ENCODE measurements around the gene ZNF329. TPM values are rescaled to one million over a fixed set of nuclear protein-coding genes. Genes with fewer than 3 reads are reported as not detected.
A peak's percentile ranks its signal among the peaks of the same experiment; 100 is the strongest.

ZNF329 gene
- total and polyA plus RNA-seq, 2 experiments from 2014 or later = 2.7 to 16.9 TPM

DNA sequence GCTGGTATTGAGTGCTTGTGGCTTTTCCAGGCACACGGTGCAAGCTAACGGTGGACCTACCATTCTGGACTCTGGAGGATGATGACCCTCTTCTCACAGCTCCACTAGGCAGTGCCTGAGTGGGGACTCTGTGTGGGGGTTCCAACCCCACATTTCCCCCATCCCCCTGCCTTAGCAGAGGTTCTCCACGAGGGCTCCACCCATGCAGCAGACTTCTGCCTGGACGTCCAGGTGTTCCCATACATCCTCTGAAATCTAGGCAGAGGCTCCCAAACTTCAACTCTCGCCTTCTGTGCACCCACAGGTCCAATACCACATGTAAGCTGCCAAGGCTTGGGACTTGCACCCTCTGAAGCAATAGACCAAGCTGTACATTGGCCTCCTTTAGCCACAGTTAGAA is 27.2 kb downstream of the ZNF329 start:
- Mint-ChIP-seq H3K27ac (no peak overlapping the region), H3K9me3 (peaks cover 99% of the 10 kb centered on the region)
- TF ChIP-seq EZH2phosphoT487 (IDR thresholded peaks at IDR 0.05; ENCODE audit: unreplicated experiment) (no peak), EZH2 (IDR thresholded peaks at IDR 0.05; ENCODE audit: low read depth, unreplicated experiment) (no peak), CREB1 (CRISPR knock-in tag; IDR thresholded peaks at IDR 0.05; ENCODE audit: low read depth) (no peak), ZNF114 (CRISPR knock-in tag; IDR thresholded peaks at IDR 0.05) (no peak), NANOG (IDR thresholded peaks at IDR 0.05; ENCODE audit: borderline replicate concordance) (no peak), STAT1 (IDR thresholded peaks at IDR 0.05; ENCODE audit: unreplicated experiment) (no peak), JUNB (IDR thresholded peaks at IDR 0.05; ENCODE audit: unreplicated experiment) (no peak), POLR2AphosphoS5 (IDR thresholded peaks at IDR 0.05; ENCODE audit: low read depth) (no peak), ZNF331 (CRISPR knock-in tag; IDR thresholded peaks at IDR 0.05; ENCODE audit: low read depth) (no peak)
- TF ChIP-seq, protein P1, sequence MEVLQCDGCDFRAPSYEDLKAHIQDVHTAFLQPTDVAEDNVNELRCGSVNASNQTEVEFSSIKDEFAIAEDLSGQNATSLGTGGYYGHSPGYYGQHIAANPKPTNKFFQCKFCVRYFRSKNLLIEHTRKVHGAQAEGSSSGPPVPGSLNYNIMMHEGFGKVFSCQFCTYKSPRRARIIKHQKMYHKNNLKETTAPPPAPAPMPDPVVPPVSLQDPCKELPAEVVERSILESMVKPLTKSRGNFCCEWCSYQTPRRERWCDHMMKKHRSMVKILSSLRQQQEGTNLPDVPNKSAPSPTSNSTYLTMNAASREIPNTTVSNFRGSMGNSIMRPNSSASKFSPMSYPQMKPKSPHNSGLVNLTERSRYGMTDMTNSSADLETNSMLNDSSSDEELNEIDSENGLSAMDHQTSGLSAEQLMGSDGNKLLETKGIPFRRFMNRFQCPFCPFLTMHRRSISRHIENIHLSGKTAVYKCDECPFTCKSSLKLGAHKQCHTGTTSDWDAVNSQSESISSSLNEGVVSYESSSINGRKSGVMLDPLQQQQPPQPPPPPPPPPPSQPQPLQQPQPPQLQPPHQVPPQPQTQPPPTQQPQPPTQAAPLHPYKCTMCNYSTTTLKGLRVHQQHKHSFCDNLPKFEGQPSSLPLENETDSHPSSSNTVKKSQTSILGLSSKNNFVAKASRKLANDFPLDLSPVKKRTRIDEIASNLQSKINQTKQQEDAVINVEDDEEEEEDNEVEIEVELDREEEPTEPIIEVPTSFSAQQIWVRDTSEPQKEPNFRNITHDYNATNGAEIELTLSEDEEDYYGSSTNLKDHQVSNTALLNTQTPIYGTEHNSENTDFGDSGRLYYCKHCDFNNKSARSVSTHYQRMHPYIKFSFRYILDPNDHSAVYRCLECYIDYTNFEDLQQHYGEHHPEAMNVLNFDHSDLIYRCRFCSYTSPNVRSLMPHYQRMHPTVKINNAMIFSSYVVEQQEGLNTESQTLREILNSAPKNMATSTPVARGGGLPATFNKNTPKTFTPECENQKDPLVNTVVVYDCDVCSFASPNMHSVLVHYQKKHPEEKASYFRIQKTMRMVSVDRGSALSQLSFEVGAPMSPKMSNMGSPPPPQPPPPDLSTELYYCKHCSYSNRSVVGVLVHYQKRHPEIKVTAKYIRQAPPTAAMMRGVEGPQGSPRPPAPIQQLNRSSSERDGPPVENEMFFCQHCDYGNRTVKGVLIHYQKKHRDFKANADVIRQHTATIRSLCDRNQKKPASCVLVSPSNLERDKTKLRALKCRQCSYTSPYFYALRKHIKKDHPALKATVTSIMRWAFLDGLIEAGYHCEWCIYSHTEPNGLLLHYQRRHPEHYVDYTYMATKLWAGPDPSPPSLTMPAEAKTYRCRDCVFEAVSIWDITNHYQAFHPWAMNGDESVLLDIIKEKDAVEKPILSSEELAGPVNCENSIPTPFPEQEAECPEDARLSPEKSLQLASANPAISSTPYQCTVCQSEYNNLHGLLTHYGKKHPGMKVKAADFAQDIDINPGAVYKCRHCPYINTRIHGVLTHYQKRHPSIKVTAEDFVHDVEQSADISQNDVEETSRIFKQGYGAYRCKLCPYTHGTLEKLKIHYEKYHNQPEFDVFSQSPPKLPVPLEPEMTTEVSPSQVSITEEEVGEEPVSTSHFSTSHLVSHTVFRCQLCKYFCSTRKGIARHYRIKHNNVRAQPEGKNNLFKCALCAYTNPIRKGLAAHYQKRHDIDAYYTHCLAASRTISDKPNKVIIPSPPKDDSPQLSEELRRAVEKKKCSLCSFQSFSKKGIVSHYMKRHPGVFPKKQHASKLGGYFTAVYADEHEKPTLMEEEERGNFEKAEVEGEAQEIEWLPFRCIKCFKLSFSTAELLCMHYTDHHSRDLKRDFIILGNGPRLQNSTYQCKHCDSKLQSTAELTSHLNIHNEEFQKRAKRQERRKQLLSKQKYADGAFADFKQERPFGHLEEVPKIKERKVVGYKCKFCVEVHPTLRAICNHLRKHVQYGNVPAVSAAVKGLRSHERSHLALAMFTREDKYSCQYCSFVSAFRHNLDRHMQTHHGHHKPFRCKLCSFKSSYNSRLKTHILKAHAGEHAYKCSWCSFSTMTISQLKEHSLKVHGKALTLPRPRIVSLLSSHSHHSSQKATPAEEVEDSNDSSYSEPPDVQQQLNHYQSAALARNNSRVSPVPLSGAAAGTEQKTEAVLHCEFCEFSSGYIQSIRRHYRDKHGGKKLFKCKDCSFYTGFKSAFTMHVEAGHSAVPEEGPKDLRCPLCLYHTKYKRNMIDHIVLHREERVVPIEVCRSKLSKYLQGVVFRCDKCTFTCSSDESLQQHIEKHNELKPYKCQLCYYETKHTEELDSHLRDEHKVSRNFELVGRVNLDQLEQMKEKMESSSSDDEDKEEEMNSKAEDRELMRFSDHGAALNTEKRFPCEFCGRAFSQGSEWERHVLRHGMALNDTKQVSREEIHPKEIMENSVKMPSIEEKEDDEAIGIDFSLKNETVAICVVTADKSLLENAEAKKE (CRISPR knock-in tag; IDR thresholded peaks at IDR 0.05) = no peak
- TF ChIP-seq, protein P2, sequence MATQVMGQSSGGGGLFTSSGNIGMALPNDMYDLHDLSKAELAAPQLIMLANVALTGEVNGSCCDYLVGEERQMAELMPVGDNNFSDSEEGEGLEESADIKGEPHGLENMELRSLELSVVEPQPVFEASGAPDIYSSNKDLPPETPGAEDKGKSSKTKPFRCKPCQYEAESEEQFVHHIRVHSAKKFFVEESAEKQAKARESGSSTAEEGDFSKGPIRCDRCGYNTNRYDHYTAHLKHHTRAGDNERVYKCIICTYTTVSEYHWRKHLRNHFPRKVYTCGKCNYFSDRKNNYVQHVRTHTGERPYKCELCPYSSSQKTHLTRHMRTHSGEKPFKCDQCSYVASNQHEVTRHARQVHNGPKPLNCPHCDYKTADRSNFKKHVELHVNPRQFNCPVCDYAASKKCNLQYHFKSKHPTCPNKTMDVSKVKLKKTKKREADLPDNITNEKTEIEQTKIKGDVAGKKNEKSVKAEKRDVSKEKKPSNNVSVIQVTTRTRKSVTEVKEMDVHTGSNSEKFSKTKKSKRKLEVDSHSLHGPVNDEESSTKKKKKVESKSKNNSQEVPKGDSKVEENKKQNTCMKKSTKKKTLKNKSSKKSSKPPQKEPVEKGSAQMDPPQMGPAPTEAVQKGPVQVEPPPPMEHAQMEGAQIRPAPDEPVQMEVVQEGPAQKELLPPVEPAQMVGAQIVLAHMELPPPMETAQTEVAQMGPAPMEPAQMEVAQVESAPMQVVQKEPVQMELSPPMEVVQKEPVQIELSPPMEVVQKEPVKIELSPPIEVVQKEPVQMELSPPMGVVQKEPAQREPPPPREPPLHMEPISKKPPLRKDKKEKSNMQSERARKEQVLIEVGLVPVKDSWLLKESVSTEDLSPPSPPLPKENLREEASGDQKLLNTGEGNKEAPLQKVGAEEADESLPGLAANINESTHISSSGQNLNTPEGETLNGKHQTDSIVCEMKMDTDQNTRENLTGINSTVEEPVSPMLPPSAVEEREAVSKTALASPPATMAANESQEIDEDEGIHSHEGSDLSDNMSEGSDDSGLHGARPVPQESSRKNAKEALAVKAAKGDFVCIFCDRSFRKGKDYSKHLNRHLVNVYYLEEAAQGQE (IDR thresholded peaks at IDR 0.05; ENCODE audit: unreplicated experiment) = no peak
- TF ChIP-seq, protein P3, sequence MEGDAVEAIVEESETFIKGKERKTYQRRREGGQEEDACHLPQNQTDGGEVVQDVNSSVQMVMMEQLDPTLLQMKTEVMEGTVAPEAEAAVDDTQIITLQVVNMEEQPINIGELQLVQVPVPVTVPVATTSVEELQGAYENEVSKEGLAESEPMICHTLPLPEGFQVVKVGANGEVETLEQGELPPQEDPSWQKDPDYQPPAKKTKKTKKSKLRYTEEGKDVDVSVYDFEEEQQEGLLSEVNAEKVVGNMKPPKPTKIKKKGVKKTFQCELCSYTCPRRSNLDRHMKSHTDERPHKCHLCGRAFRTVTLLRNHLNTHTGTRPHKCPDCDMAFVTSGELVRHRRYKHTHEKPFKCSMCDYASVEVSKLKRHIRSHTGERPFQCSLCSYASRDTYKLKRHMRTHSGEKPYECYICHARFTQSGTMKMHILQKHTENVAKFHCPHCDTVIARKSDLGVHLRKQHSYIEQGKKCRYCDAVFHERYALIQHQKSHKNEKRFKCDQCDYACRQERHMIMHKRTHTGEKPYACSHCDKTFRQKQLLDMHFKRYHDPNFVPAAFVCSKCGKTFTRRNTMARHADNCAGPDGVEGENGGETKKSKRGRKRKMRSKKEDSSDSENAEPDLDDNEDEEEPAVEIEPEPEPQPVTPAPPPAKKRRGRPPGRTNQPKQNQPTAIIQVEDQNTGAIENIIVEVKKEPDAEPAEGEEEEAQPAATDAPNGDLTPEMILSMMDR (conservative IDR thresholded peaks at IDR 0.05; ENCODE audit: low read depth in 2 of 2) = no peak
- TF ChIP-seq, protein P4, sequence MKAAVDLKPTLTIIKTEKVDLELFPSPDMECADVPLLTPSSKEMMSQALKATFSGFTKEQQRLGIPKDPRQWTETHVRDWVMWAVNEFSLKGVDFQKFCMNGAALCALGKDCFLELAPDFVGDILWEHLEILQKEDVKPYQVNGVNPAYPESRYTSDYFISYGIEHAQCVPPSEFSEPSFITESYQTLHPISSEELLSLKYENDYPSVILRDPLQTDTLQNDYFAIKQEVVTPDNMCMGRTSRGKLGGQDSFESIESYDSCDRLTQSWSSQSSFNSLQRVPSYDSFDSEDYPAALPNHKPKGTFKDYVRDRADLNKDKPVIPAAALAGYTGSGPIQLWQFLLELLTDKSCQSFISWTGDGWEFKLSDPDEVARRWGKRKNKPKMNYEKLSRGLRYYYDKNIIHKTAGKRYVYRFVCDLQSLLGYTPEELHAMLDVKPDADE (IDR thresholded peaks at IDR 0.05) = no peak

More for the DNA sequence above, 27.2 kb downstream of the ZNF329 start:
- H3K36me3 ChIP-seq (ENCODE audit: insufficient read depth) = peaks cover 22% of the 10 kb centered on the region
- H3K79me2 ChIP-seq (replicated peaks; ENCODE audit: insufficient read depth) = no peaks in the 10 kb centered on the region
- ATAC-seq (no peak), DNase-seq (ENCODE audit: low spot score) (peak; percentile 28)
- Mint-ChIP-seq H3K4me3 (no peak overlapping the region), H3K4me1 (no peaks in the 10 kb centered on the region), H3K36me3 (ENCODE audit: low read depth) (peaks cover 79% of the 10 kb centered on the region), H3K27me3 (ENCODE audit: insufficient read depth, low read depth, poor library complexity) (peaks cover 10% of the 10 kb centered on the region)
- H4K20me1 ChIP-seq (replicated peaks; ENCODE audit: insufficient read depth) = no peaks in the 10 kb centered on the region
- no peak overlapping the region for H2AFZ ChIP-seq
- no peaks in the 10 kb centered on the region for H3K4me1 ChIP-seq (ENCODE audit: insufficient read depth)
- no peak overlapping the region for H3K27ac ChIP-seq (ENCODE audit: low read depth)
- no peak overlapping the region for H3K4me3 ChIP-seq
- no peaks in the 10 kb centered on the region for H3F3A ChIP-seq (replicated peaks; ENCODE audit: low read depth)
- no peak overlapping the region for H3K4me2 ChIP-seq
- H3K27me3 ChIP-seq (ENCODE audit: insufficient read depth) = no peaks in the 10 kb centered on the region
- no peaks in the 10 kb centered on the region for H3K9me2 ChIP-seq (ENCODE audit: insufficient read depth)
